Measurements from ENCODE around the gene CSTF1.

Gene CSTF1

DNA sequence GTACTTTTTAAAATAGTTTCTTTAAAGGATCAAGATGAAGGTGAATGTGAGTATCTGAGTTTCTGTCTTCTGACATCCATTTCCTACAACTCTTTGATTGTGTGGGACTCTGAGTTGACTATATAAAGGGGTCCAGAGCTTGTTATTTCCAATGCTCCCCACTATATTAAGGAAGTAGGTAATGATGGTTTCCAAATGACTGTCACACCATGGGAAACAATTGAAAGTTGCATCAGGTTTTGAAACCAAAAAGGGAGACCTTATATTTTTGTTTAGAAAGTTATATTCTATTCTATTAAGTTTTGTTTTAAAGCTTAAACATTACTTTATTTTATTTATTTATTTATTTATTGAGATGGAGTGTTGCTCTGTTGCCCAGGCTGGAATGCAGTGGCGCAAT is 30.8 kb downstream of the CSTF1 start:
- TF ChIP-seq, protein P1, sequence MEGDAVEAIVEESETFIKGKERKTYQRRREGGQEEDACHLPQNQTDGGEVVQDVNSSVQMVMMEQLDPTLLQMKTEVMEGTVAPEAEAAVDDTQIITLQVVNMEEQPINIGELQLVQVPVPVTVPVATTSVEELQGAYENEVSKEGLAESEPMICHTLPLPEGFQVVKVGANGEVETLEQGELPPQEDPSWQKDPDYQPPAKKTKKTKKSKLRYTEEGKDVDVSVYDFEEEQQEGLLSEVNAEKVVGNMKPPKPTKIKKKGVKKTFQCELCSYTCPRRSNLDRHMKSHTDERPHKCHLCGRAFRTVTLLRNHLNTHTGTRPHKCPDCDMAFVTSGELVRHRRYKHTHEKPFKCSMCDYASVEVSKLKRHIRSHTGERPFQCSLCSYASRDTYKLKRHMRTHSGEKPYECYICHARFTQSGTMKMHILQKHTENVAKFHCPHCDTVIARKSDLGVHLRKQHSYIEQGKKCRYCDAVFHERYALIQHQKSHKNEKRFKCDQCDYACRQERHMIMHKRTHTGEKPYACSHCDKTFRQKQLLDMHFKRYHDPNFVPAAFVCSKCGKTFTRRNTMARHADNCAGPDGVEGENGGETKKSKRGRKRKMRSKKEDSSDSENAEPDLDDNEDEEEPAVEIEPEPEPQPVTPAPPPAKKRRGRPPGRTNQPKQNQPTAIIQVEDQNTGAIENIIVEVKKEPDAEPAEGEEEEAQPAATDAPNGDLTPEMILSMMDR (IDR thresholded peaks at IDR 0.05; ENCODE audit: borderline replicate concordance, extremely low read depth, low read length, poor library complexity, severe bottlenecking), result no peak
- no peak for TF ChIP-seq EZH2 (IDR thresholded peaks at IDR 0.05; ENCODE audit: borderline replicate concordance, low read depth, low read length, severe bottlenecking)
- Histone ChIP-seq H3K4me2 (ENCODE audit: insufficient read depth, low read length) (no peak overlapping the region), H3K9ac (ENCODE audit: low read depth, low read length) (no peak overlapping the region)

DNA sequence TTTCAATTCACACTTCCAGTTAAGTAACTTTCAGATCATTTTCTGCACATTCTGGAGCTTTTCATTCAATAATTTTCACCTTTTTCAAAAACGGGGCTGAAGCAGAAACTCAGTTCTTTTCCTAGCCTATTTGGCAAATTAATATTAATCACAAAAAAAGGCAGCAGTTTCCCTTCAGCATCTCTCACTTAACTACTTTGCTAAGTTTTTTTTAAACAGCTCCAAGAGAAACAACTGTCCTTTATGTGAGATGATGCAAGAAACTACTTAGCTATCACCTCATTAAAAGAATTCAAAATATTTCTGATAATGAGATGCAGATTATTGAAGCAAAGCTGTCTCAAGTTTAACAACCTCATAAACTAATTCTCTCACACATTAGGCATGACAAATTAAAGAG is 31.4 kb downstream of the CSTF1 start:
- H3K36me3 ChIP-seq (ENCODE audit: insufficient read depth, low read length), result no peaks in the 10 kb centered on the region
- DNase-seq (no peak), ATAC-seq (ENCODE audit: insufficient read depth, low read depth) (no peak)
- H4K20me1 ChIP-seq (ENCODE audit: insufficient read depth, low read length), result no peaks in the 10 kb centered on the region
- H3K27ac ChIP-seq (ENCODE audit: low read length), result no peak overlapping the region
- no peak overlapping the region for H3K4me2 ChIP-seq (ENCODE audit: insufficient read depth, low read length)
- H2AFZ ChIP-seq (ENCODE audit: low read depth, low read length), result no peak overlapping the region
- no peaks in the 10 kb centered on the region for H3K9me3 ChIP-seq (ENCODE audit: insufficient read depth, low read length, severe bottlenecking)
- no peak overlapping the region for H3K9ac ChIP-seq (ENCODE audit: low read depth, low read length)
- no peaks in the 10 kb centered on the region for H3K79me2 ChIP-seq (ENCODE audit: insufficient read depth, low read length)
- H3K4me3 ChIP-seq (ENCODE audit: low read depth in 1 of 2, low read length in 2 of 2), result no peak overlapping the region
- H3K4me1 ChIP-seq (ENCODE audit: insufficient read depth, low read length), result no peaks in the 10 kb centered on the region
- no peaks in the 10 kb centered on the region for H3K27me3 ChIP-seq (ENCODE audit: insufficient read depth, low read length, poor library complexity)
- TF ChIP-seq, protein P1 (IDR thresholded peaks at IDR 0.05; ENCODE audit: borderline replicate concordance, extremely low read depth, low read length, poor library complexity, severe bottlenecking), result no peak
- TF ChIP-seq EZH2 (IDR thresholded peaks at IDR 0.05; ENCODE audit: borderline replicate concordance, low read depth, low read length, severe bottlenecking), result no peak

More for the DNA sequence above, 30.8 kb downstream of the CSTF1 start:
- no peaks in the 10 kb centered on the region for H4K20me1 ChIP-seq (ENCODE audit: insufficient read depth, low read length)
- H3K4me3 ChIP-seq (ENCODE audit: low read depth in 1 of 2, low read length in 2 of 2), result no peak overlapping the region
- H2AFZ ChIP-seq (ENCODE audit: low read depth, low read length), result no peak overlapping the region
- H3K9me3 ChIP-seq (ENCODE audit: insufficient read depth, low read length, severe bottlenecking), result no peaks in the 10 kb centered on the region
- H3K4me1 ChIP-seq (ENCODE audit: insufficient read depth, low read length), result no peaks in the 10 kb centered on the region
- H3K27ac ChIP-seq (ENCODE audit: low read length), result no peak overlapping the region
- no peaks in the 10 kb centered on the region for H3K27me3 ChIP-seq (ENCODE audit: insufficient read depth, low read length, poor library complexity)
- no peak for ATAC-seq (ENCODE audit: insufficient read depth, low read depth)
- H3K36me3 ChIP-seq (ENCODE audit: insufficient read depth, low read length), result no peaks in the 10 kb centered on the region
- DNase-seq, result no peak
- no peaks in the 10 kb centered on the region for H3K79me2 ChIP-seq (ENCODE audit: insufficient read depth, low read length)

DNA sequence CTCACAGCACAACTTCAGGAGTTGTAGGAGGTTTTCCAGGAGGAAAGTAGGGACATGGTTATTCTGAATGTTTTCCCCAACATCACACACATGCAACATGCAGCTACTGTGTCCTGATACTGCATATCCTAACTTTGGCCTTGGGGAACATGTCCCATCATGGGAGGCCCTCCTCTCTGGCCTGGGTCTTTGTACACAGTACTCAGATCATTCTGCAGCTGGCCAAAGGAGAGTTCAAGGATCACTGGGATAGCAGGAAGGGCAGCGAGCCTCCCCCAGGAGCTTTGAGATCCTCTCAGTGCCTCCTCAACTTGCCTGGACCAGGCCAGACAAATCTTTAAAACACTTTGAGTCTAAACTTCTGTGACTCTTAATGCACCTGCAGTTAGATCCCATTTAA is 32.5 kb downstream of the CSTF1 start:
- Histone ChIP-seq H3K79me2 (ENCODE audit: insufficient read depth, low read length) (no peaks in the 10 kb centered on the region), H3K9me3 (ENCODE audit: insufficient read depth, low read length, severe bottlenecking) (no peaks in the 10 kb centered on the region), H3K36me3 (ENCODE audit: insufficient read depth, low read length) (no peaks in the 10 kb centered on the region), H4K20me1 (ENCODE audit: insufficient read depth, low read length) (no peaks in the 10 kb centered on the region), H3K4me1 (ENCODE audit: insufficient read depth, low read length) (peaks cover 7% of the 10 kb centered on the region), H3K27me3 (ENCODE audit: insufficient read depth, low read length, poor library complexity) (no peaks in the 10 kb centered on the region), H3K4me3 (ENCODE audit: low read depth in 1 of 2, low read length in 2 of 2) (no peak overlapping the region), H3K27ac (ENCODE audit: low read length) (no peak overlapping the region), H2AFZ (ENCODE audit: low read depth, low read length) (no peak overlapping the region), H3K4me2 (ENCODE audit: insufficient read depth, low read length) (no peak overlapping the region), H3K9ac (ENCODE audit: low read depth, low read length) (no peak overlapping the region)
- no peak for DNase-seq
- TF ChIP-seq, protein P1 (IDR thresholded peaks at IDR 0.05; ENCODE audit: borderline replicate concordance, extremely low read depth, low read length, poor library complexity, severe bottlenecking), result no peak
- TF ChIP-seq EZH2 (IDR thresholded peaks at IDR 0.05; ENCODE audit: borderline replicate concordance, low read depth, low read length, severe bottlenecking), result no peak
- ATAC-seq (ENCODE audit: insufficient read depth, low read depth), result no peak

DNA sequence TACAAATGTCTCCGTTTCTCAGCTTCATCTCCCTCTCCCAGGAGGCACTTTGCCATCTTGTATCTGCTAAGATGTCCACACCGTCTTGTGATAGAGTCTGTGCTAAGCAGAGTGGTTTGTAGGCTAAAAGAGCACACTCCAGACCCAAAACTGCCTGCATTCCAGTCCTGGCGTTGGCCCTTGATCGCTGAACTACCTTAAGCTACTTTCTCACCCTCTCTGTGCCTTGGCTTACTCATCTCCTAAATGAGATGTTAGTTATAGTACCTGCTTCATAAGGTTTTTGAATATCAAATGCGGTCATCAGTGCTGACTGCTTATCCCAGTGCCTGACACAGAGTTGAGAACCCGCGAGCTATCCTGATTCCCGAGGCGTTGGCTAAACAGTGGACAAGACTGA is 33.6 kb downstream of the CSTF1 start:
- Histone ChIP-seq H4K20me1 (ENCODE audit: insufficient read depth, low read length) (no peaks in the 10 kb centered on the region), H3K4me3 (ENCODE audit: low read depth in 1 of 2, low read length in 2 of 2) (no peak overlapping the region), H3K36me3 (ENCODE audit: insufficient read depth, low read length) (no peaks in the 10 kb centered on the region), H3K27me3 (ENCODE audit: insufficient read depth, low read length, poor library complexity) (no peaks in the 10 kb centered on the region), H3K79me2 (ENCODE audit: insufficient read depth, low read length) (no peaks in the 10 kb centered on the region), H3K4me2 (ENCODE audit: insufficient read depth, low read length) (no peak overlapping the region), H3K4me1 (ENCODE audit: insufficient read depth, low read length) (peaks cover 7% of the 10 kb centered on the region), H3K9ac (ENCODE audit: low read depth, low read length) (no peak overlapping the region), H3K27ac (ENCODE audit: low read length) (no peak overlapping the region), H2AFZ (ENCODE audit: low read depth, low read length) (no peak overlapping the region), H3K9me3 (ENCODE audit: insufficient read depth, low read length, severe bottlenecking) (no peaks in the 10 kb centered on the region)
- TF ChIP-seq, protein P1 (IDR thresholded peaks at IDR 0.05; ENCODE audit: borderline replicate concordance, extremely low read depth, low read length, poor library complexity, severe bottlenecking), result no peak
- TF ChIP-seq EZH2 (IDR thresholded peaks at IDR 0.05; ENCODE audit: borderline replicate concordance, low read depth, low read length, severe bottlenecking), result no peak
- no peak for ATAC-seq (ENCODE audit: insufficient read depth, low read depth)
- no peak for DNase-seq
